ACHN (cell line): ENCODE results near the gene RRAS2.
A peak's percentile ranks its signal among the peaks of the same experiment; 100 is the strongest.
"Not testable (repeated sequence)": the region's sequence is repeated elsewhere in the genome, so short reads cannot be mapped to it uniquely, and the experiment has no call there.

Source experiments
- DNase-seq: peaks from one replicate; pipeline ENCODE4 v3.0.0-alpha.2; 2015
- in situ Hi-C: cut with HindIII; loops from 2 replicates; pipeline ENCODE4 v1.10.0; 2017; ENCODE audit warnings: low sequenced_read_pairs, low pct_ligation_motif_present, low pct_unique_long_range_greater_than_20kb

RRAS2 gene

GRCh38 chr11:14347494-14347893 is 11.5 kb downstream of the RRAS2 start:
- in situ Hi-C loops = no loop called here
- no peak for DNase-seq

GRCh38 chr11:14346303-14346955 is 12.6 kb downstream of the RRAS2 start:
- in situ Hi-C loops = no loop called here
- no peak for DNase-seq

GRCh38 chr11:14345668-14346067 is 13.3 kb downstream of the RRAS2 start:
- DNase-seq = no peak
- in situ Hi-C loops = no loop called here

GRCh38 chr11:14345016-14345415 is 14.0 kb downstream of the RRAS2 start:
- in situ Hi-C loops, DNase-seq: not testable (repeated sequence)

GRCh38 chr11:14342906-14343305 is 16.1 kb downstream of the RRAS2 start:
- DNase-seq = no peak
- in situ Hi-C loops = no loop called here

GRCh38 chr11:14341968-14342367 is 17.0 kb downstream of the RRAS2 start:
- DNase-seq = no peak
- in situ Hi-C loops = no loop called here

- in situ Hi-C loops = no loop called here
- DNase-seq = no peak
Observed at GRCh38 chr11:14340721-14341120, 18.3 kb downstream of the RRAS2 start.

- in situ Hi-C loops = no loop called here
- no peak for DNase-seq
Observed at GRCh38 chr11:14339356-14339755, 19.6 kb downstream of the RRAS2 start.

- in situ Hi-C loops = no loop called here
Observed at GRCh38 chr11:14336507-14337503, 22.2 kb downstream of the RRAS2 start.

GRCh38 chr11:14335712-14336111 is 23.3 kb downstream of the RRAS2 start:
- in situ Hi-C loops = no loop called here
- no peak for DNase-seq

More at GRCh38 chr11:14336507-14337503, 22.2 kb downstream of the RRAS2 start:
- DNase-seq = peak; percentile 77

GRCh38 chr11:14334893-14335292 is 24.1 kb downstream of the RRAS2 start:
- in situ Hi-C loops = no loop called here
- no peak for DNase-seq

- DNase-seq = no peak
- in situ Hi-C loops = no loop called here
Observed at GRCh38 chr11:14334192-14334591, 24.8 kb downstream of the RRAS2 start.

GRCh38 chr11:14331476-14332136 is 27.4 kb downstream of the RRAS2 start:
- in situ Hi-C loops = no loop called here
- DNase-seq = no peak

- in situ Hi-C loops = no loop called here
- DNase-seq = no peak
Observed at GRCh38 chr11:14330881-14331280, 28.1 kb downstream of the RRAS2 start.

- in situ Hi-C loops = no loop called here
Observed at GRCh38 chr11:14329702-14330101, 29.3 kb downstream of the RRAS2 start.

GRCh38 chr11:14327116-14327515 is 31.9 kb downstream of the RRAS2 start:
- DNase-seq = no peak
- in situ Hi-C loops = no loop called here

More at GRCh38 chr11:14329702-14330101, 29.3 kb downstream of the RRAS2 start:
- no peak for DNase-seq

- in situ Hi-C loops = no loop called here
- no peak for DNase-seq
Observed at GRCh38 chr11:14323118-14323676, 35.8 kb downstream of the RRAS2 start.

- in situ Hi-C loops = no loop called here
Observed at GRCh38 chr11:14322510-14322909, 36.5 kb downstream of the RRAS2 start.

GRCh38 chr11:14320020-14320419 is 39.0 kb downstream of the RRAS2 start:
- in situ Hi-C loops = no loop called here
- no peak for DNase-seq

More at GRCh38 chr11:14322510-14322909, 36.5 kb downstream of the RRAS2 start:
- DNase-seq = no peak
